Forelimb muscle (tissue), 1 donor: ENCODE measurements around the gene CPLX1. TPM values are rescaled to one million over a fixed set of nuclear protein-coding genes. Genes with fewer than 3 reads are reported as not detected.
"Not testable (repeated sequence)": the region's sequence is repeated elsewhere in the genome, so short reads cannot be mapped to it uniquely, and the experiment has no call there.

ENCODE experiments used
- DNase-seq: peaks from one replicate; pipeline ENCODE4 v3.0.0-alpha.2; 2013; ENCODE audit warnings: low read depth
- polyA plus RNA-seq: library from polyadenylated mRNA; unstranded; fragments of 120-200 nt; gene quantifications from one replicate; pipeline ENCODE4 v1.2.1, GENCODE V29; 2013; ENCODE audit not compliant: insufficient read length

Gene CPLX1
- polyA plus RNA-seq, 1 donor, result 0.40 TPM

GRCh38 chr4:820230-821172, 5.4 kb downstream of the CPLX1 start:
- no peak for DNase-seq

GRCh38 chr4:819401-820229, 6.3 kb downstream of the CPLX1 start:
- no peak for DNase-seq

- no peak for DNase-seq
These were observed 7.6 kb downstream of the CPLX1 start for GRCh38 chr4:818106-818921.

GRCh38 chr4:815464-816146, 10.3 kb downstream of the CPLX1 start:
- no peak for DNase-seq

GRCh38 chr4:814312-814850, 11.5 kb downstream of the CPLX1 start:
- no peak for DNase-seq

GRCh38 chr4:813900-814299, 12.0 kb downstream of the CPLX1 start:
- DNase-seq, result no peak

- no peak for DNase-seq
These were observed 16.9 kb downstream of the CPLX1 start for GRCh38 chr4:808860-809570.

GRCh38 chr4:807792-808191, 18.1 kb downstream of the CPLX1 start:
- no peak for DNase-seq

- DNase-seq, result not testable (repeated sequence)
These were observed 18.9 kb downstream of the CPLX1 start for GRCh38 chr4:806979-807378.

- DNase-seq, result no peak
These were observed 21.1 kb downstream of the CPLX1 start for GRCh38 chr4:804804-805203.

- DNase-seq, result no peak
These were observed 22.0 kb downstream of the CPLX1 start for GRCh38 chr4:803884-804283.

- DNase-seq, result no peak
These were observed 24.3 kb downstream of the CPLX1 start for GRCh38 chr4:801436-802124.

- DNase-seq, result no peak
These were observed 28.9 kb downstream of the CPLX1 start for GRCh38 chr4:797066-797465.

GRCh38 chr4:796206-796605, 29.7 kb downstream of the CPLX1 start:
- DNase-seq, result no peak

GRCh38 chr4:795726-796119, 30.2 kb downstream of the CPLX1 start:
- no peak for DNase-seq

- DNase-seq, result no peak
These were observed 30.8 kb downstream of the CPLX1 start for GRCh38 chr4:794900-795725.

- DNase-seq, result no peak
These were observed 31.8 kb downstream of the CPLX1 start for GRCh38 chr4:793941-794621.
